Body of pancreas (tissue), 4 donors: ENCODE results near the gene BLOC1S5.

Source experiments
- CTCF ChIP-seq, 7 experiments: fragments of 450-650 bp in 4 of 7; fragments of 200-600 bp in 3 of 7; sonication (generic) in 3 of 7; IDR thresholded peaks; one replicate each; pipeline ENCODE4 v1.5.1; 2016 to 2019; ENCODE audit warnings: antibody characterized with exemption in 7 of 7
- POLR2A ChIP-seq, 3 donors: fragments of 450-650 bp; IDR thresholded peaks; one replicate each; pipeline ENCODE4 v1.6.1; 2016; ENCODE audit warnings: antibody characterized with exemption in 3 of 3, mild to moderate bottlenecking in 2 of 3

- TF ChIP-seq CTCF (IDR thresholded peaks at IDR 0.05) (no peak), POLR2A (IDR thresholded peaks at IDR 0.05) (no peak)
Observed at GRCh38 chr6:8060346-8060745, 3.8 kb downstream of the BLOC1S5 start.
